H1 (cell line): ENCODE data around the gene GSDMA. TPM values are rescaled to one million over a fixed set of nuclear protein-coding genes. Genes with fewer than 3 reads are reported as not detected.
"Not testable (repeated sequence)": the region's sequence is repeated elsewhere in the genome, so short reads cannot be mapped to it uniquely, and the experiment has no call there.

Source experiments
- CTCF ChIA-PET: fragments of 300-600 bp; sonication (Branson Sonifier 250); formaldehyde crosslinking; loops from one replicate; lab custom pipeline; 2021; ENCODE audit not compliant: partially characterized antibody; lab: Charles Lee
- POLR2A ChIA-PET: fragments of 300-600 bp; sonication (Branson Sonifier 250); formaldehyde crosslinking; loops from one replicate; lab custom pipeline; 2021; ENCODE audit warnings: inconsistent platforms; ENCODE audit not compliant: partially characterized antibody; lab: Charles Lee
- DNase-seq, 2 experiments: peaks; one replicate each; pipeline versions ENCODE4 v3.0.0 to v3.0.0-alpha.2; 2010 to 2022; ENCODE audit warnings: low spot score in 2 of 2, low read depth in 1 of 2, mixed read lengths in 1 of 2
- FAIRE-seq: peaks from 2 replicates; lab custom pipeline; 2011; peaks lifted over from hg19 to GRCh38; lab: Jason Lieb, UNC
- H2AFZ ChIP-seq: 2 replicates; pipeline ENCODE4 v1.8.1; 2012; ENCODE audit warnings: low read length, inconsistent platforms
- H2AK5ac ChIP-seq: 2 replicates; pipeline ENCODE4 v1.6.1; 2013; ENCODE audit warnings: low read depth, low read length
- H2BK120ac ChIP-seq: replicated peaks from 2 replicates; pipeline ENCODE3; 2013; ENCODE audit warnings: low read depth, low read length, inconsistent platforms
- H2BK12ac ChIP-seq: 2 replicates; pipeline ENCODE4 v1.6.1; 2013; ENCODE audit warnings: low read depth, low read length
- H2BK15ac ChIP-seq: 2 replicates; pipeline ENCODE4 v1.6.1; 2013; ENCODE audit warnings: low read length
- H2BK20ac ChIP-seq: 2 replicates; pipeline ENCODE4 v1.6.1; 2013; ENCODE audit warnings: low read length
- H2BK5ac ChIP-seq: 2 replicates; pipeline ENCODE4 v1.6.1; 2013; ENCODE audit warnings: low read depth, low read length
- H3K14ac ChIP-seq: 2 replicates; pipeline ENCODE4 v1.6.1; 2013; ENCODE audit warnings: inconsistent platforms; ENCODE audit not compliant: insufficient read length
- H3K18ac ChIP-seq: 2 replicates; pipeline ENCODE4 v1.6.1; 2013; ENCODE audit warnings: low read length; ENCODE audit errors: extremely low read depth
- H3K23ac ChIP-seq: 2 replicates; pipeline ENCODE4 v1.6.1; 2013; ENCODE audit warnings: inconsistent platforms; ENCODE audit not compliant: insufficient read length
- H3K23me2 ChIP-seq: 2 replicates; pipeline ENCODE4 v1.6.1; 2013; ENCODE audit warnings: low read depth, low read length
- H3K27ac ChIP-seq: 2 replicates; pipeline ENCODE4 v1.6.1; 2011; ENCODE audit warnings: low read depth, low read length, inconsistent platforms
- H3K27me3 ChIP-seq, 4 experiments: replicated peaks in 1 of 4; 1 replicate in 1 of 4; 2 replicates in 3 of 4; pipeline versions ENCODE4 v1.6.1 to v1.8.1; 2011 to 2013; ENCODE audit warnings: low read length in 3 of 4, mild to moderate bottlenecking in 3 of 4, inconsistent platforms in 2 of 4, mixed read lengths in 2 of 4, moderate library complexity in 1 of 4; ENCODE audit not compliant: control insufficient read depth in 3 of 4, insufficient read depth in 3 of 4; ENCODE audit errors: extremely low read depth in 1 of 4
- H3K36me3 ChIP-seq, 4 experiments: 2 replicates each; pipeline versions ENCODE4 v1.6.1 to v1.8.1; 2011 to 2013; ENCODE audit warnings: mild to moderate bottlenecking in 4 of 4, low read length in 3 of 4, moderate library complexity in 2 of 4, control low read depth in 1 of 4, inconsistent platforms in 1 of 4; ENCODE audit not compliant: insufficient read depth in 4 of 4, control insufficient read depth in 2 of 4
- H3K4ac ChIP-seq: replicated peaks from 2 replicates; pipeline ENCODE3; 2013; ENCODE audit warnings: low read length, low read depth, mixed read lengths, inconsistent platforms; ENCODE audit not compliant: insufficient read length
- H3K4me1 ChIP-seq, 4 experiments: replicated peaks in 1 of 4; 1 replicate in 1 of 4; 2 replicates in 3 of 4; pipeline versions ENCODE4 v1.6.1 to v1.8.1; 2011 to 2013; ENCODE audit warnings: low read length in 3 of 4, inconsistent platforms in 2 of 4, mixed read lengths in 1 of 4; ENCODE audit not compliant: insufficient read depth in 4 of 4, control insufficient read depth in 3 of 4
- H3K4me2 ChIP-seq, 2 experiments: 2 replicates each; pipeline versions ENCODE4 v1.6.1 to v1.8.1; 2011 to 2013; ENCODE audit warnings: low read depth in 2 of 2, low read length in 2 of 2, control low read depth in 1 of 2, inconsistent platforms in 1 of 2, mild to moderate bottlenecking in 1 of 2; ENCODE audit not compliant: insufficient read depth in 1 of 2
- H3K4me3 ChIP-seq, 4 experiments: fragments of 200-600, 300-600 bp in 1 of 4; sonication (generic), shearing (Covaris generic), sonication (Bioruptor Twin) in 1 of 4; 2 replicates each; pipeline versions ENCODE4 v1.5.1 to v1.8.1; 2011 to 2016; ENCODE audit warnings: low read length in 4 of 4, low read depth in 3 of 4, control low read depth in 2 of 4, inconsistent platforms in 2 of 4, mild to moderate bottlenecking in 2 of 4, mixed read lengths in 1 of 4, moderate library complexity in 1 of 4; ENCODE audit not compliant: insufficient read depth in 2 of 4; ENCODE audit errors: extremely low read depth in 1 of 4
- H3K56ac ChIP-seq: replicated peaks from 2 replicates; pipeline ENCODE3; 2013; ENCODE audit warnings: low read depth, mild to moderate bottlenecking, mixed read lengths, low read length, inconsistent platforms; ENCODE audit not compliant: insufficient read length
- H3K79me1 ChIP-seq: 2 replicates; pipeline ENCODE4 v1.6.1; 2013; ENCODE audit warnings: low read depth, low read length, control low read depth
- H3K79me2 ChIP-seq, 2 experiments: 2 replicates each; pipeline versions ENCODE4 v1.6.1 to v1.8.1; 2012 to 2013; ENCODE audit warnings: low read length in 2 of 2, mild to moderate bottlenecking in 2 of 2, inconsistent platforms in 1 of 2; ENCODE audit not compliant: insufficient read depth in 2 of 2, control insufficient read depth in 1 of 2
- H3K9ac ChIP-seq, 4 experiments: replicated peaks in 1 of 4; 1 replicate in 1 of 4; 2 replicates in 3 of 4; pipeline versions ENCODE4 v1.6.1 to v1.8.1; 2011 to 2013; ENCODE audit warnings: low read depth in 3 of 4, low read length in 3 of 4, control low read depth in 2 of 4, mild to moderate bottlenecking in 2 of 4, moderate library complexity in 2 of 4, inconsistent platforms in 1 of 4; ENCODE audit errors: extremely low read depth in 1 of 4
- H3K9me3 ChIP-seq, 2 experiments: 2 replicates each; pipeline versions ENCODE4 v1.6.1 to v1.8.1; 2012 to 2013; ENCODE audit warnings: mild to moderate bottlenecking in 2 of 2, moderate library complexity in 2 of 2, control low read depth in 1 of 2, inconsistent platforms in 1 of 2, low read depth in 1 of 2, low read length in 1 of 2, mixed read lengths in 1 of 2; ENCODE audit not compliant: insufficient read depth in 2 of 2
- H4K20me1 ChIP-seq, 2 experiments: replicated peaks in 1 of 2; 2 replicates each; pipeline versions ENCODE3 to v1.8.1; 2011 to 2013; ENCODE audit warnings: inconsistent platforms in 2 of 2, low read length in 2 of 2, mild to moderate bottlenecking in 1 of 2; ENCODE audit not compliant: insufficient read depth in 2 of 2, control insufficient read depth in 1 of 2
- H4K5ac ChIP-seq: 2 replicates; pipeline ENCODE4 v1.6.1; 2013; ENCODE audit warnings: low read length, low read depth, mixed read lengths, inconsistent platforms; ENCODE audit not compliant: insufficient read length
- H4K8ac ChIP-seq: 2 replicates; pipeline ENCODE4 v1.8.0; 2013; ENCODE audit warnings: mild to moderate bottlenecking, moderate library complexity, low read length, inconsistent platforms; ENCODE audit not compliant: insufficient read depth; ENCODE audit errors: extremely low read depth
- H4K91ac ChIP-seq: replicated peaks from 2 replicates; pipeline ENCODE3; 2013; ENCODE audit warnings: low read length, mixed read lengths, inconsistent platforms; ENCODE audit not compliant: insufficient read length
- WGBS, 2 experiments: shearing (Covaris generic) in 1 of 2; methylation state at CpG; one replicate each; pipeline versions ENCODE4 v1.1.6 to v1.1.7; 2013 to 2015; ENCODE audit warnings: low lambda C conversion rate in 2 of 2, mixed read lengths in 2 of 2, inconsistent platforms in 1 of 2, low coverage in 1 of 2, missing lambda C conversion rate in 1 of 2; ENCODE audit not compliant: insufficient replicate concordance in 2 of 2, insufficient coverage in 1 of 2, insufficient read length in 1 of 2; ENCODE audit errors: extremely low coverage in 1 of 2, missing lambda C conversion rate in 1 of 2; 5-methylcytosine and 5-hydroxymethylcytosine counted together
- polyA plus RNA-seq, 7 experiments: library from polyadenylated mRNA; depleted of rRNA in 3 of 7; stranded (reverse) in 5 of 7; unstranded in 2 of 7; fragments of >200 nt in 5 of 7; fragments of 200-250 nt in 2 of 7; gene quantifications; 1 replicate in 5 of 7; 2 replicates in 1 of 7; 4 replicates in 1 of 7; pipeline versions ENCODE4 v1.2.1 to v1.2.3, GENCODE V29; 2011 to 2013; ENCODE audit warnings: missing spikeins in 2 of 7, mixed read lengths in 2 of 7
- total RNA-seq: library from RNA; stranded (reverse); fragmentation: NEBNext Ultra II Directional; extraction: Animal tissue kit (Norgen Biotek cat#: 25700); gene quantifications from 2 replicates; pipeline ENCODE4 v1.2.1, GENCODE V29; 2021

GSDMA gene
- total and polyA plus RNA-seq, 2 of the 8 experiments (the other 6 are each of a cell fraction or from before 2014, with no cell fraction given) = 0.03 TPM; not detected in 1

GRCh38 chr17:39948489-39948828, 14.3 kb upstream of the GSDMA start:
- H2BK15ac ChIP-seq, H3K9ac ChIP-seq, H2BK12ac ChIP-seq, H3K79me2 ChIP-seq, H3K23ac ChIP-seq, H3K56ac ChIP-seq, H3K79me1 ChIP-seq, H3K14ac ChIP-seq, H2AK5ac ChIP-seq, H2BK20ac ChIP-seq, H3K9me3 ChIP-seq, H4K5ac ChIP-seq, H3K4ac ChIP-seq, POLR2A ChIA-PET, H3K4me3 ChIP-seq, H2BK120ac ChIP-seq, H3K4me2 ChIP-seq, H3K27ac ChIP-seq, H2BK5ac ChIP-seq, H4K20me1 ChIP-seq, H2AFZ ChIP-seq, H3K36me3 ChIP-seq, H4K8ac ChIP-seq, H3K18ac ChIP-seq, H3K27me3 ChIP-seq, H4K91ac ChIP-seq, DNase-seq, FAIRE-seq, H3K23me2 ChIP-seq: not testable (repeated sequence)
- H3K4me1 ChIP-seq = peaks cover 0 to 11% (median 7%) of the 10 kb centered on the region in 4 experiments; a peak in 6 of 7 replicates
- CTCF ChIA-PET = interaction anchor here (0.6 to 5.9 kb wide), 5 partner anchors 10 to 328 kb away, joined by 3 to 28 read pairs (median 5); no protein-coding TSS in a partner anchor
- WGBS, 2 experiments = 93% methylated on average over 5 of the region's 5 CpGs; no CpG with 5 or more reads in 1 of the 2 experiments
